Measurements from ENCODE around the gene CC2D1A.

CC2D1A gene

DNA sequence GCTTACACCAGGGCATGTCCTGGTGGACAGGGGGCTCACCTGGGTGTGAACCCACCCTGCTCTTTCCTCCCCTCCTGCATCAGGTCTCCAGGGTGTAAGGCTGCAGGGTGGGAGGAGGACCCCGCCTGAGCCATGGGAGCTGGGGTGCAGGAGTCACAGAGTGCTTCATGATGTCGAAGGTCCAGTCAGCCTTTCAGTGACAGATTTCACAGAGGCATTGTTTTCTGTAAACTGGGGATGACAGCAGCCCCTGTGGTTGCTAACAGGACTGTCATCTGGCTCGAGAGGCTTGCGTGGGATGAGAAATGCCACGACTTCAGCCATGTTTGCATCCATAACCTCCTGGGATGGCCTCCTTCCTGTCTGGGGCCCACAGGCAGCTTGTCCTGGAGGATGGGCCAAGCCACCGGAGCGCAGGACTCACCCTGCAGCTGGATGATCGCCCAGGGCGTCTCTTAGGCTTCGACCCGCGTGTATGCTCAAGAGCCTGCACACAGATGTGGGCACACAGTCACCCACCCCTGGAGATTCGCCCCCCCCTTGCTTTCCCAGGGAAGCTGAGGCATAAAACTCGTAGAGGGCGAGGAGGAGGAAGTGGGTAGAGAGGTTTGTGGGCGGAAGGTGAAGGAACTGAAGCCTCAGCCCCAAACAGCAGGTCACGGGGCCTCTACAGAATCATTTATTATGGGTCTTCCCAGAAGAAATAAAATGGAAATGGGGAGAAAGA is 24.1 kb upstream of the CC2D1A start:
- DNase-seq (ENCODE audit: low read depth in 1 of 2, low spot score in 1 of 2): peak; percentile 57
- H3K27ac ChIP-seq (replicated peaks): peak overlapping the region; percentile 47
- no peak overlapping the region for H3K4me3 ChIP-seq (replicated peaks; ENCODE audit: insufficient read depth, low read length)
- TF ChIP-seq, protein P1, sequence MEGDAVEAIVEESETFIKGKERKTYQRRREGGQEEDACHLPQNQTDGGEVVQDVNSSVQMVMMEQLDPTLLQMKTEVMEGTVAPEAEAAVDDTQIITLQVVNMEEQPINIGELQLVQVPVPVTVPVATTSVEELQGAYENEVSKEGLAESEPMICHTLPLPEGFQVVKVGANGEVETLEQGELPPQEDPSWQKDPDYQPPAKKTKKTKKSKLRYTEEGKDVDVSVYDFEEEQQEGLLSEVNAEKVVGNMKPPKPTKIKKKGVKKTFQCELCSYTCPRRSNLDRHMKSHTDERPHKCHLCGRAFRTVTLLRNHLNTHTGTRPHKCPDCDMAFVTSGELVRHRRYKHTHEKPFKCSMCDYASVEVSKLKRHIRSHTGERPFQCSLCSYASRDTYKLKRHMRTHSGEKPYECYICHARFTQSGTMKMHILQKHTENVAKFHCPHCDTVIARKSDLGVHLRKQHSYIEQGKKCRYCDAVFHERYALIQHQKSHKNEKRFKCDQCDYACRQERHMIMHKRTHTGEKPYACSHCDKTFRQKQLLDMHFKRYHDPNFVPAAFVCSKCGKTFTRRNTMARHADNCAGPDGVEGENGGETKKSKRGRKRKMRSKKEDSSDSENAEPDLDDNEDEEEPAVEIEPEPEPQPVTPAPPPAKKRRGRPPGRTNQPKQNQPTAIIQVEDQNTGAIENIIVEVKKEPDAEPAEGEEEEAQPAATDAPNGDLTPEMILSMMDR (IDR thresholded peaks at IDR 0.05; ENCODE audit: insufficient read depth, low read length): no peak
- no peak for TF ChIP-seq GABPA (IDR thresholded peaks at IDR 0.05; ENCODE audit: low read depth)
- peak; percentile 78 for TF ChIP-seq SPI1 (IDR thresholded peaks at IDR 0.05; ENCODE audit: borderline replicate concordance, low read depth)
- H3K27me3 ChIP-seq (ENCODE audit: insufficient read depth, poor library complexity, severe bottlenecking): no peaks in the 10 kb centered on the region

DNA sequence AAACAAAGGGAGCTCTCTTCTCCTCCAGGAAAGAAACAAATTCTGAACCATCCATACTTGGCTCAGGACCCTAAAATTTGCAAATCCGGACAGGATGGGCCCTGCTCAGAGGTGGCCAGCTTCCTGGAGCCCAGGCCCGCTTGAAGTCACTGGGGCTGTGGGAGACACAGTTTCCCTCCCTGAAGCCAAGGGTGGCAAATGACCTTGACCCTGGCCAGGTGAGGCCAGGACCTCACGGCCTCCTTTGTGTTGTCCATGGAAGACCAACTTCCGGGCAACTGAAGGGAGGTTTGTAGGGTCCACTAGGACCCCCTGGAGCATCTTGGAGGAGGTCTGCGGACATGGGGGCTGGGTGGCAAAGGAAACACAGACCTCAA is 23.6 kb upstream of the CC2D1A start:
- Histone ChIP-seq H3K27me3 (ENCODE audit: insufficient read depth, poor library complexity, severe bottlenecking) (no peaks in the 10 kb centered on the region), H3K4me3 (replicated peaks; ENCODE audit: insufficient read depth, low read length) (no peak overlapping the region), H3K27ac (replicated peaks) (peak overlapping the region; percentile 47)
- DNase-seq (ENCODE audit: low read depth in 1 of 2, low spot score in 1 of 2): no peak
- no peak for TF ChIP-seq POLR2AphosphoS5 (IDR thresholded peaks at IDR 0.05; ENCODE audit: low read depth)
- TF ChIP-seq, protein P1 (IDR thresholded peaks at IDR 0.05; ENCODE audit: insufficient read depth, low read length): no peak
- no peak for TF ChIP-seq GABPA (IDR thresholded peaks at IDR 0.05; ENCODE audit: low read depth)
- no peak for TF ChIP-seq REST (IDR thresholded peaks at IDR 0.05; ENCODE audit: insufficient replicate concordance, low read depth)
- no peak for TF ChIP-seq SPI1 (IDR thresholded peaks at IDR 0.05; ENCODE audit: borderline replicate concordance, low read depth)

- H3K4me3 ChIP-seq (replicated peaks; ENCODE audit: insufficient read depth, low read length): no peak overlapping the region
- H3K27me3 ChIP-seq (ENCODE audit: insufficient read depth, poor library complexity, severe bottlenecking): no peaks in the 10 kb centered on the region
- DNase-seq (ENCODE audit: low read depth in 1 of 2, low spot score in 1 of 2): no peak
- no peak overlapping the region for H3K27ac ChIP-seq (replicated peaks)
- no peak for TF ChIP-seq SPI1 (IDR thresholded peaks at IDR 0.05; ENCODE audit: borderline replicate concordance, low read depth)
- TF ChIP-seq GABPA (IDR thresholded peaks at IDR 0.05; ENCODE audit: low read depth): no peak
- no peak for TF ChIP-seq REST (IDR thresholded peaks at IDR 0.05; ENCODE audit: insufficient replicate concordance, low read depth)
- TF ChIP-seq, protein P1 (IDR thresholded peaks at IDR 0.05; ENCODE audit: insufficient read depth, low read length): no peak
- TF ChIP-seq POLR2AphosphoS5 (IDR thresholded peaks at IDR 0.05; ENCODE audit: low read depth): no peak
Observed at GRCh38 chr19:13882836-13883235, 23.2 kb upstream of the CC2D1A start.
